ENCODE results near the gene FCRLA.

DNA sequence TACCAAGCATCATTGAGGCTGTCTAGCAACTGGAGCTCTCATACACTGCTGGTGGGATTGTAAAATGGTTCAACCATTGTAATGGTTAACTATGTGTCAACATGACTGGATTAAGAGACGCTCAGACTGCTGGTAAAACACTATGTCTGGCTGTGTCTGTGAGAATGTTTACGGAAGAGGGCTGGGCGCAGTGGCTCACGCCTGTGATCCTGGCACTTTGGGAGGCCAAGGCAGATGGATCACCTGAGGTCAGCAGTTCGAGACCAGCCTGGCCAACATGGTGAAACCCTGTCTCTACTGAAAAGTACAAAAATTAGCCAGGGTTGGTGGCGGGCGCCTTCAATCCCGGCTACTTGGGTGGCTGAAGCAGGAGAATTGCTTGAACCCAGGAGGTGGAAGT lies 4.8 kb upstream of the FCRLA start:
- TF ChIP-seq, protein P1, sequence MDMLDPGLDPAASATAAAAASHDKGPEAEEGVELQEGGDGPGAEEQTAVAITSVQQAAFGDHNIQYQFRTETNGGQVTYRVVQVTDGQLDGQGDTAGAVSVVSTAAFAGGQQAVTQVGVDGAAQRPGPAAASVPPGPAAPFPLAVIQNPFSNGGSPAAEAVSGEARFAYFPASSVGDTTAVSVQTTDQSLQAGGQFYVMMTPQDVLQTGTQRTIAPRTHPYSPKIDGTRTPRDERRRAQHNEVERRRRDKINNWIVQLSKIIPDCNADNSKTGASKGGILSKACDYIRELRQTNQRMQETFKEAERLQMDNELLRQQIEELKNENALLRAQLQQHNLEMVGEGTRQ (CRISPR knock-in tag; IDR thresholded peaks at IDR 0.05): no peak
- TF ChIP-seq CTCF (IDR thresholded peaks at IDR 0.05): no peak
- TF ChIP-seq, protein P2, sequence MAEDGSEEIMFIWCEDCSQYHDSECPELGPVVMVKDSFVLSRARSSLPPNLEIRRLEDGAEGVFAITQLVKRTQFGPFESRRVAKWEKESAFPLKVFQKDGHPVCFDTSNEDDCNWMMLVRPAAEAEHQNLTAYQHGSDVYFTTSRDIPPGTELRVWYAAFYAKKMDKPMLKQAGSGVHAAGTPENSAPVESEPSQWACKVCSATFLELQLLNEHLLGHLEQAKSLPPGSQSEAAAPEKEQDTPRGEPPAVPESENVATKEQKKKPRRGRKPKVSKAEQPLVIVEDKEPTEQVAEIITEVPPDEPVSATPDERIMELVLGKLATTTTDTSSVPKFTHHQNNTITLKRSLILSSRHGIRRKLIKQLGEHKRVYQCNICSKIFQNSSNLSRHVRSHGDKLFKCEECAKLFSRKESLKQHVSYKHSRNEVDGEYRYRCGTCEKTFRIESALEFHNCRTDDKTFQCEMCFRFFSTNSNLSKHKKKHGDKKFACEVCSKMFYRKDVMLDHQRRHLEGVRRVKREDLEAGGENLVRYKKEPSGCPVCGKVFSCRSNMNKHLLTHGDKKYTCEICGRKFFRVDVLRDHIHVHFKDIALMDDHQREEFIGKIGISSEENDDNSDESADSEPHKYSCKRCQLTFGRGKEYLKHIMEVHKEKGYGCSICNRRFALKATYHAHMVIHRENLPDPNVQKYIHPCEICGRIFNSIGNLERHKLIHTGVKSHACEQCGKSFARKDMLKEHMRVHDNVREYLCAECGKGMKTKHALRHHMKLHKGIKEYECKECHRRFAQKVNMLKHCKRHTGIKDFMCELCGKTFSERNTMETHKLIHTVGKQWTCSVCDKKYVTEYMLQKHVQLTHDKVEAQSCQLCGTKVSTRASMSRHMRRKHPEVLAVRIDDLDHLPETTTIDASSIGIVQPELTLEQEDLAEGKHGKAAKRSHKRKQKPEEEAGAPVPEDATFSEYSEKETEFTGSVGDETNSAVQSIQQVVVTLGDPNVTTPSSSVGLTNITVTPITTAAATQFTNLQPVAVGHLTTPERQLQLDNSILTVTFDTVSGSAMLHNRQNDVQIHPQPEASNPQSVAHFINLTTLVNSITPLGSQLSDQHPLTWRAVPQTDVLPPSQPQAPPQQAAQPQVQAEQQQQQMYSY (CRISPR knock-in tag; IDR thresholded peaks at IDR 0.05): no peak
- TF ChIP-seq SP1 (CRISPR knock-in tag; conservative IDR thresholded peaks at IDR 0.05): no peak
- TF ChIP-seq, protein P3, sequence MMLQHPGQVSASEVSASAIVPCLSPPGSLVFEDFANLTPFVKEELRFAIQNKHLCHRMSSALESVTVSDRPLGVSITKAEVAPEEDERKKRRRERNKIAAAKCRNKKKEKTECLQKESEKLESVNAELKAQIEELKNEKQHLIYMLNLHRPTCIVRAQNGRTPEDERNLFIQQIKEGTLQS (CRISPR knock-in tag; conservative IDR thresholded peaks at IDR 0.05): no peak
- TF ChIP-seq MAX (CRISPR knock-in tag; IDR thresholded peaks at IDR 0.05): no peak
- TF ChIP-seq CREM (CRISPR knock-in tag; IDR thresholded peaks at IDR 0.05): no peak
- TF ChIP-seq ZNF671 (CRISPR knock-in tag; IDR thresholded peaks at IDR 0.05): no peak
- TF ChIP-seq, protein P4, sequence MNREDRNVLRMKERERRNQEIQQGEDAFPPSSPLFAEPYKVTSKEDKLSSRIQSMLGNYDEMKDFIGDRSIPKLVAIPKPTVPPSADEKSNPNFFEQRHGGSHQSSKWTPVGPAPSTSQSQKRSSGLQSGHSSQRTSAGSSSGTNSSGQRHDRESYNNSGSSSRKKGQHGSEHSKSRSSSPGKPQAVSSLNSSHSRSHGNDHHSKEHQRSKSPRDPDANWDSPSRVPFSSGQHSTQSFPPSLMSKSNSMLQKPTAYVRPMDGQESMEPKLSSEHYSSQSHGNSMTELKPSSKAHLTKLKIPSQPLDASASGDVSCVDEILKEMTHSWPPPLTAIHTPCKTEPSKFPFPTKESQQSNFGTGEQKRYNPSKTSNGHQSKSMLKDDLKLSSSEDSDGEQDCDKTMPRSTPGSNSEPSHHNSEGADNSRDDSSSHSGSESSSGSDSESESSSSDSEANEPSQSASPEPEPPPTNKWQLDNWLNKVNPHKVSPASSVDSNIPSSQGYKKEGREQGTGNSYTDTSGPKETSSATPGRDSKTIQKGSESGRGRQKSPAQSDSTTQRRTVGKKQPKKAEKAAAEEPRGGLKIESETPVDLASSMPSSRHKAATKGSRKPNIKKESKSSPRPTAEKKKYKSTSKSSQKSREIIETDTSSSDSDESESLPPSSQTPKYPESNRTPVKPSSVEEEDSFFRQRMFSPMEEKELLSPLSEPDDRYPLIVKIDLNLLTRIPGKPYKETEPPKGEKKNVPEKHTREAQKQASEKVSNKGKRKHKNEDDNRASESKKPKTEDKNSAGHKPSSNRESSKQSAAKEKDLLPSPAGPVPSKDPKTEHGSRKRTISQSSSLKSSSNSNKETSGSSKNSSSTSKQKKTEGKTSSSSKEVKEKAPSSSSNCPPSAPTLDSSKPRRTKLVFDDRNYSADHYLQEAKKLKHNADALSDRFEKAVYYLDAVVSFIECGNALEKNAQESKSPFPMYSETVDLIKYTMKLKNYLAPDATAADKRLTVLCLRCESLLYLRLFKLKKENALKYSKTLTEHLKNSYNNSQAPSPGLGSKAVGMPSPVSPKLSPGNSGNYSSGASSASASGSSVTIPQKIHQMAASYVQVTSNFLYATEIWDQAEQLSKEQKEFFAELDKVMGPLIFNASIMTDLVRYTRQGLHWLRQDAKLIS (CRISPR knock-in tag; IDR thresholded peaks at IDR 0.05; ENCODE audit: borderline replicate concordance): no peak
- TF ChIP-seq, protein P5, sequence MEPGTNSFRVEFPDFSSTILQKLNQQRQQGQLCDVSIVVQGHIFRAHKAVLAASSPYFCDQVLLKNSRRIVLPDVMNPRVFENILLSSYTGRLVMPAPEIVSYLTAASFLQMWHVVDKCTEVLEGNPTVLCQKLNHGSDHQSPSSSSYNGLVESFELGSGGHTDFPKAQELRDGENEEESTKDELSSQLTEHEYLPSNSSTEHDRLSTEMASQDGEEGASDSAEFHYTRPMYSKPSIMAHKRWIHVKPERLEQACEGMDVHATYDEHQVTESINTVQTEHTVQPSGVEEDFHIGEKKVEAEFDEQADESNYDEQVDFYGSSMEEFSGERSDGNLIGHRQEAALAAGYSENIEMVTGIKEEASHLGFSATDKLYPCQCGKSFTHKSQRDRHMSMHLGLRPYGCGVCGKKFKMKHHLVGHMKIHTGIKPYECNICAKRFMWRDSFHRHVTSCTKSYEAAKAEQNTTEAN (CRISPR knock-in tag; IDR thresholded peaks at IDR 0.05): no peak
- TF ChIP-seq PREB (CRISPR knock-in tag; IDR thresholded peaks at IDR 0.05; ENCODE audit: borderline replicate concordance): no peak
- no peak for TF ChIP-seq NFE2L1 (CRISPR knock-in tag; IDR thresholded peaks at IDR 0.05)
- TF ChIP-seq, protein P6, sequence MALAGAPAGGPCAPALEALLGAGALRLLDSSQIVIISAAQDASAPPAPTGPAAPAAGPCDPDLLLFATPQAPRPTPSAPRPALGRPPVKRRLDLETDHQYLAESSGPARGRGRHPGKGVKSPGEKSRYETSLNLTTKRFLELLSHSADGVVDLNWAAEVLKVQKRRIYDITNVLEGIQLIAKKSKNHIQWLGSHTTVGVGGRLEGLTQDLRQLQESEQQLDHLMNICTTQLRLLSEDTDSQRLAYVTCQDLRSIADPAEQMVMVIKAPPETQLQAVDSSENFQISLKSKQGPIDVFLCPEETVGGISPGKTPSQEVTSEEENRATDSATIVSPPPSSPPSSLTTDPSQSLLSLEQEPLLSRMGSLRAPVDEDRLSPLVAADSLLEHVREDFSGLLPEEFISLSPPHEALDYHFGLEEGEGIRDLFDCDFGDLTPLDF (CRISPR knock-in tag; IDR thresholded peaks at IDR 0.05): no peak
- TF ChIP-seq, protein P7, sequence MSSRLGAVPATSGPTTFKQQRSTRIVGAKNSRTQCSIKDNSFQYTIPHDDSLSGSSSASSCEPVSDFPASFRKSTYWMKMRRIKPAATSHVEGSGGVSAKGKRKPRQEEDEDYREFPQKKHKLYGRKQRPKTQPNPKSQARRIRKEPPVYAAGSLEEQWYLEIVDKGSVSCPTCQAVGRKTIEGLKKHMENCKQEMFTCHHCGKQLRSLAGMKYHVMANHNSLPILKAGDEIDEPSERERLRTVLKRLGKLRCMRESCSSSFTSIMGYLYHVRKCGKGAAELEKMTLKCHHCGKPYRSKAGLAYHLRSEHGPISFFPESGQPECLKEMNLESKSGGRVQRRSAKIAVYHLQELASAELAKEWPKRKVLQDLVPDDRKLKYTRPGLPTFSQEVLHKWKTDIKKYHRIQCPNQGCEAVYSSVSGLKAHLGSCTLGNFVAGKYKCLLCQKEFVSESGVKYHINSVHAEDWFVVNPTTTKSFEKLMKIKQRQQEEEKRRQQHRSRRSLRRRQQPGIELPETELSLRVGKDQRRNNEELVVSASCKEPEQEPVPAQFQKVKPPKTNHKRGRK (CRISPR knock-in tag; IDR thresholded peaks at IDR 0.05; ENCODE audit: borderline replicate concordance): no peak
